SK-N-SH treated with all-trans-retinoic acid at 6 μM for 48 hours (cell line): ENCODE measurements around the gene EVA1C.

Source experiments
- ATAC-seq: fragments of 200-7000 bp; cut with Tn5 transposase; 3 replicates; pipeline ENCODE4 v1.9.1; 2020; ENCODE audit warnings: mild to moderate bottlenecking, moderate library complexity
- ARNTL ChIP-seq: fragments of 450-650 bp; formaldehyde crosslinking; IDR thresholded peaks from 2 replicates; pipeline ENCODE4 v1.5.0; 2020; ENCODE audit warnings: low read depth, mild to moderate bottlenecking, moderate library complexity, borderline replicate concordance
- BACH2 ChIP-seq: fragments of 250-450 bp; sonication (Bioruptor Pico); IDR thresholded peaks from 2 replicates; pipeline ENCODE4 v1.9.0; 2021; ENCODE audit warnings: mild to moderate bottlenecking, borderline replicate concordance
- CREB5 ChIP-seq: fragments of 250-450 bp; sonication (Bioruptor Pico); IDR thresholded peaks from 2 replicates; pipeline ENCODE4 v1.5.1; 2020; ENCODE audit warnings: low read depth, mild to moderate bottlenecking, moderate library complexity
- CSDC2 ChIP-seq: fragments of 250-450 bp; sonication (Bioruptor Pico); IDR thresholded peaks from 2 replicates; pipeline ENCODE4 v1.5.0; 2020; ENCODE audit warnings: mild to moderate bottlenecking, moderate library complexity
- CSRNP3 ChIP-seq: fragments of 250-450 bp; sonication (Bioruptor Pico); IDR thresholded peaks from 2 replicates; pipeline ENCODE4 v1.5.1; 2021; ENCODE audit warnings: mild to moderate bottlenecking, moderate library complexity
- ESRRG ChIP-seq: fragments of 250-450 bp; sonication (Bioruptor Pico); IDR thresholded peaks from 2 replicates; pipeline ENCODE4 v1.6.1; 2021; ENCODE audit warnings: mild to moderate bottlenecking
- GLIS3 ChIP-seq: fragments of 250-450 bp; sonication (Bioruptor Pico); IDR thresholded peaks from 2 replicates; pipeline ENCODE4 v1.5.0; 2020; ENCODE audit warnings: mild to moderate bottlenecking, moderate library complexity
- ISL1 ChIP-seq: fragments of 250-450 bp; sonication (Bioruptor Pico); IDR thresholded peaks from 2 replicates; pipeline ENCODE4 v2.1.2; 2022; ENCODE audit warnings: mild to moderate bottlenecking, moderate library complexity
- OSR1 ChIP-seq: fragments of 250-450 bp; sonication (Bioruptor Pico); IDR thresholded peaks from 2 replicates; pipeline ENCODE4 v1.8.0; 2022; ENCODE audit warnings: moderate library complexity, mild to moderate bottlenecking, inconsistent platforms
- PATZ1 ChIP-seq: fragments of 250-450 bp; sonication (Bioruptor Pico); IDR thresholded peaks from 2 replicates; pipeline ENCODE4 v1.8.0; 2020; ENCODE audit warnings: mild to moderate bottlenecking, moderate library complexity, borderline replicate concordance
- POU6F1 ChIP-seq: fragments of 250-450 bp; sonication (Bioruptor Pico); IDR thresholded peaks from 2 replicates; pipeline ENCODE4 v1.8.0; 2021; ENCODE audit warnings: low read depth, mild to moderate bottlenecking, moderate library complexity, borderline replicate concordance
- RARB ChIP-seq: fragments of 250-450 bp; sonication (Bioruptor Pico); IDR thresholded peaks from 2 replicates; pipeline ENCODE4 v1.8.0; 2021; ENCODE audit warnings: mild to moderate bottlenecking, moderate library complexity
- TCF4 ChIP-seq: fragments of 250-450 bp; sonication (Bioruptor Pico); IDR thresholded peaks from 2 replicates; pipeline ENCODE4 v1.8.0; 2021; ENCODE audit warnings: mild to moderate bottlenecking, moderate library complexity, borderline replicate concordance
- TOX ChIP-seq: fragments of 250-450 bp; sonication (Bioruptor Pico); IDR thresholded peaks from 2 replicates; pipeline ENCODE4 v1.8.0; 2021; ENCODE audit warnings: mild to moderate bottlenecking, moderate library complexity, borderline replicate concordance
- ZFP3 ChIP-seq: fragments of 250-450 bp; sonication (Bioruptor Pico); IDR thresholded peaks from 2 replicates; pipeline ENCODE4 v1.5.0; 2020; ENCODE audit warnings: mild to moderate bottlenecking, moderate library complexity
- ZFP30 ChIP-seq: fragments of 450-650 bp; formaldehyde crosslinking; IDR thresholded peaks from 2 replicates; pipeline ENCODE4 v1.5.0; 2022; ENCODE audit warnings: mild to moderate bottlenecking, moderate library complexity
- ZNF565 ChIP-seq: fragments of 450-650 bp; formaldehyde crosslinking; conservative IDR thresholded peaks from 2 replicates; pipeline ENCODE4 v1.5.0; 2020; ENCODE audit warnings: low read depth, mild to moderate bottlenecking, moderate library complexity
- ZNF70 ChIP-seq: fragments of 450-650 bp; formaldehyde crosslinking; IDR thresholded peaks from 2 replicates; pipeline ENCODE4 v1.5.0; 2020; ENCODE audit warnings: mild to moderate bottlenecking, moderate library complexity
- ZNF8 ChIP-seq: fragments of 450-650 bp; formaldehyde crosslinking; IDR thresholded peaks from 2 replicates; pipeline ENCODE4 v1.5.0; 2020; ENCODE audit warnings: mild to moderate bottlenecking, moderate library complexity
- TF ChIP-seq, protein P1 (sequence below): fragments of 250-450 bp; sonication (Bioruptor Pico); IDR thresholded peaks from 2 replicates; pipeline ENCODE4 v1.5.0; 2020; ENCODE audit warnings: mild to moderate bottlenecking, moderate library complexity

Gene EVA1C

DNA sequence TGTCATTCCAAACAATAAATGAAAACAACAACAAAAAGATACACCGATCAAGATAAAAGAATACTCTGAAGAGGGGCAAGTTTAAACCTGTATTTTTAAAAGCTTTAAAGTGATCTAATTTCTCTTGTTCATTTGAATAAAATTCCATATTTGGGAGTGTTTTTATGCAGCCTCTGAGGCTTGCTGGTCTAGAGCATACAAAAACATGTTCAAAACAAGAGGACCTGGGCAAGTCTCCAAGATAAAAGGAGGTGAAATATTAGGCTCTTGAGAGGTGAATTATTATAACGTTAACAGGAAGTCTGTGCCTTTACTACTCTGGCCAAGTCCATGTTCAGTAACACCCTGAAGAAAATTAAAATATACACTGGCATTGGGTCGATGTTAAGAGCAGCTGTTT is 39.8 kb upstream of the EVA1C start:
- TF ChIP-seq TCF4 (no peak), ZNF565 (CRISPR knock-in tag) (no peak), ZFP3 (CRISPR knock-in tag) (no peak), PATZ1 (CRISPR knock-in tag) (no peak), GLIS3 (CRISPR knock-in tag) (no peak), TOX (CRISPR knock-in tag) (no peak), ZNF70 (CRISPR knock-in tag) (no peak), CREB5 (no peak), ISL1 (CRISPR knock-in tag) (no peak), CSDC2 (CRISPR knock-in tag) (no peak), POU6F1 (CRISPR knock-in tag) (no peak), ARNTL (no peak), CSRNP3 (CRISPR knock-in tag) (no peak), RARB (no peak), ZNF8 (CRISPR knock-in tag) (no peak), ZFP30 (CRISPR knock-in tag) (no peak), ESRRG (CRISPR knock-in tag) (no peak), OSR1 (no peak), BACH2 (CRISPR knock-in tag) (no peak)
- TF ChIP-seq, protein P1, sequence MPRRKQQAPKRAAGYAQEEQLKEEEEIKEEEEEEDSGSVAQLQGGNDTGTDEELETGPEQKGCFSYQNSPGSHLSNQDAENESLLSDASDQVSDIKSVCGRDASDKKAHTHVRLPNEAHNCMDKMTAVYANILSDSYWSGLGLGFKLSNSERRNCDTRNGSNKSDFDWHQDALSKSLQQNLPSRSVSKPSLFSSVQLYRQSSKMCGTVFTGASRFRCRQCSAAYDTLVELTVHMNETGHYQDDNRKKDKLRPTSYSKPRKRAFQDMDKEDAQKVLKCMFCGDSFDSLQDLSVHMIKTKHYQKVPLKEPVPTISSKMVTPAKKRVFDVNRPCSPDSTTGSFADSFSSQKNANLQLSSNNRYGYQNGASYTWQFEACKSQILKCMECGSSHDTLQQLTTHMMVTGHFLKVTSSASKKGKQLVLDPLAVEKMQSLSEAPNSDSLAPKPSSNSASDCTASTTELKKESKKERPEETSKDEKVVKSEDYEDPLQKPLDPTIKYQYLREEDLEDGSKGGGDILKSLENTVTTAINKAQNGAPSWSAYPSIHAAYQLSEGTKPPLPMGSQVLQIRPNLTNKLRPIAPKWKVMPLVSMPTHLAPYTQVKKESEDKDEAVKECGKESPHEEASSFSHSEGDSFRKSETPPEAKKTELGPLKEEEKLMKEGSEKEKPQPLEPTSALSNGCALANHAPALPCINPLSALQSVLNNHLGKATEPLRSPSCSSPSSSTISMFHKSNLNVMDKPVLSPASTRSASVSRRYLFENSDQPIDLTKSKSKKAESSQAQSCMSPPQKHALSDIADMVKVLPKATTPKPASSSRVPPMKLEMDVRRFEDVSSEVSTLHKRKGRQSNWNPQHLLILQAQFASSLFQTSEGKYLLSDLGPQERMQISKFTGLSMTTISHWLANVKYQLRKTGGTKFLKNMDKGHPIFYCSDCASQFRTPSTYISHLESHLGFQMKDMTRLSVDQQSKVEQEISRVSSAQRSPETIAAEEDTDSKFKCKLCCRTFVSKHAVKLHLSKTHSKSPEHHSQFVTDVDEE: no peak
- ATAC-seq: no peak

DNA sequence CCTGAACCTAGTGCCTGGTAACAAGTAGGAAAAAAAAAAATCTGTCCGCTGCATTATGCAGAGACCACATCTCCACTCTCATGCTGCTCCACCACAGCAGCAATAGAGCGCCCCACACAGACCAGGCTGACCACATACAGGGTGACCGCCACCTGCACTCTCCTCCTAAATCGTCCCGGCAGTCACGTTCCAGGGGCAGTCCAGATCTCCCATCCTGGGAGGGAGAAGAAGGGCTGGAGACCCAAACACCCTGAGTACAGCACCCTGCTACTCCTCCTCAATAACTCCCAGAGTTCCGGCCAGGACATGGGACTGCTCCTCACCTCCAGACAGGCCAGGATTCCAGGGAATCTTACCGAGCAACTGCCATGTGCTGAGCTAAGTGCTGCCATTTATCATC is 35.0 kb upstream of the EVA1C start:
- TF ChIP-seq CSDC2 (CRISPR knock-in tag): no peak
- no peak for TF ChIP-seq ZFP30 (CRISPR knock-in tag)
- TF ChIP-seq TCF4: no peak
- no peak for TF ChIP-seq ZNF565 (CRISPR knock-in tag)
- TF ChIP-seq POU6F1 (CRISPR knock-in tag): no peak
- TF ChIP-seq CREB5: no peak
- TF ChIP-seq, all 23 proteins: peak for 0
- no peak for ATAC-seq
